HG03520 (cell line): ENCODE results near the gene PLA2G2E.
"Not testable (repeated sequence)": the region's sequence is repeated elsewhere in the genome, so short reads cannot be mapped to it uniquely, and the experiment has no call there.

Experiments
- ATAC-seq: cut with Tn5 transposase; IDR thresholded peaks from one replicate; pipeline ENCODE4 v1.9.1; 2021; ENCODE audit warnings: mild to moderate bottlenecking, moderate library complexity; ENCODE audit not compliant: unreplicated experiment

PLA2G2E gene

GRCh38 chr1:19888112-19888511, 35.3 kb downstream of the PLA2G2E start:
- ATAC-seq, result no peak

DNA sequence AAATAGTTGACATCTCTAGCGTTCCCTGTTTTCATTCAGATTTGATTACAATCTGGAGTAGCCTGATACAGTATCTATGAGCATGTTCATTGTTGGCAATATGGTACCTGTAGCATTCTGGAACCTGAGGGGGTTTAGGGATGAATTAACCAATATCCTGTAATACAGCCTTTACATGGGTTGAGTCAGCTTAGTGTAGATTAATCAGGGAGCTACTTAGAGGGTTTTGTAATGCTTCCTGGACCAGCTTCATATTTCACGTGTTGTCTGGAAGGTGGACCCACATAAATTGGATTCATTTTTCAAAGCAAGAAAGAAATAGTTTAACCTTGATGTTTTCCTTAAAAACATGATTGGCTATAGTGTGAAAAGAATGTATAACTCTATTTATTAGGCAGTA, 37.6 kb downstream of the PLA2G2E start:
- no peak for ATAC-seq

- ATAC-seq, result no peak
Measured at GRCh38 chr1:19884312-19884711, 39.1 kb downstream of the PLA2G2E start.

DNA sequence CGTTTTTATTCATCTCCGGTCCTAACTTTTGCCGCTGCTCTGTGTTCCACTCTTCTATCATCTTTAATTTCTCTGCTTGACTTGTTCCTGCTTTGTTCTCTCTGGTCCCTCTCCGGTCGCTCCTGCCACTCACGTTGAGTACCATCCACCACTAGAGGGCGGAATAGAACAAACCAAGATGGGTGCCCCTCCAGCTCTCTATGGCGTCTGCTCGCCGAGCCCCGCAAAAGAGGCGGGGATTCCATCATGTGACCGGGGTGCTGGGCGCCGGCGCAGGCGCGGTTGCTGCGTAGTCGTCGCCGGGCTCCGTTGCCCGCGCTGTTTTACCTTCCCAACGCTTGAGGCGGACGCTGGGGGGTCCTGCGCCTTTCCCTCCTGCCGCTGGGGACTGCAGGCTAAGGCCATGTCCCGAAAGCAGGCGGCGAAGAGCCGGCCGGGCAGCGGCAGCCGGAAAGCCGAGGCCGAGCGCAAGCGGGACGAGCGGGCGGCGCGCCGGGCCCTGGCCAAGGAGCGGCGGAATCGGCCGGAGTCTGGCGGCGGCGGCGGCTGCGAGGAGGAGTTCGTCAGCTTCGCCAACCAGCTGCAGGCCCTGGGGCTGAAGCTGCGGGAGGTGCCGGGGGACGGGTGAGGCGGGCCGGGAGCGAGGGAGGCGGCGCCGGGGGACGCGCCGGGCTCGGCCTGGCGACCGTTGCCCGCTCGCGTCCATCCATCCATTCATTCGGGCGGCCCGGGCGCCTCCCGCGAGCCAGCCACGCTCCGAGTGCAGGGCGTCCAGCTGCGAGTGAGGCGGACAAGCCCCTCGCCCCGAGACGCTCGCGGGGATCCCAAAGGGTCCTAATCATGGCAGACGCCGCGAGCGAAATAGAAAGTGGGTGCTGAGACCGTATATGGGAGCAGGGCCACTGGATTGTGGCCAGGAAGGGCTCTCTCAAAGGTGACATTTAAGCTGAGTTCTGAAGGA, 41.0 kb downstream of the PLA2G2E start, which contains the start of gene OTUD3:
TSS of gene OTUD3 (plus strand) at position 285 of the 961 bp plus-strand sequence. CDS start at position 404, 119 bp downstream.
- ATAC-seq, result peak; percentile 87

- ATAC-seq, result not testable (repeated sequence)
Measured at GRCh38 chr1:19880841-19881240, 42.6 kb downstream of the PLA2G2E start.

DNA sequence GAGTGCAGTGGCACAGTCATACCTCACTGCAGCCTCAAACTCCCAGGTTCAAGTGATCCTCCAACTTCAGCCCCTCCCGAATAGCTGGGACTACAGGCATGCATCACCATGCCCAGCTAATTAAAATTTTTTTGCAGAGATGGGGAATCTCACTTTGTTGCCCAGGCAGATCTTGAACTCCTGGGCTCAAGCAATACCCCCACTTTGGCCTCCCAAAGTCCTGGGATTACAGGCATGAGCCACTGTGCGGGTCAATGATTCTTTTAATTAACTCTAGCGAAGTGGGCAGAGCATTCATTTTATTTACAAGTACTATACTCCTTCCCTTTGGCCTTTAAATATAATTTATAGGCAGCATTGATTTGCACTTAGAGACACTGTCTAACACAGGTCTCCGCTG, 43.8 kb downstream of the PLA2G2E start:
- ATAC-seq, result no peak

- ATAC-seq, result no peak
Measured at GRCh38 chr1:19879227-19879626, 44.2 kb downstream of the PLA2G2E start.

DNA sequence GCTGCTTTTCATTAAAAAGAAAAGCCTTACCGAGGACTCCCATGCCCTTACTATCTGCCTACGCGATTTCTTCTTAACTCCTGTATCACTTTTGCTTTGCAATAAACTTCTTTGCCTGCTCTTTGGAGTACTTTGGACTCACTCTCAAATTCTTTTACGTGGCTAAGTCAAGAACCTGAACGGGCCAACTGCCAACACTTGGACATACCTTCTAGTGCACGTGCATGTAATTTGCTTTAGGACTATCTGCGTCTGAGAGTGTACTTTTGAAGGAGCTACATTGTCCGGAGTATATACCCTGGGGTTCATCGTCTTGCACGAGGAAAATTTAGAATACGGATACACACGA, 44.8 kb downstream of the PLA2G2E start:
- ATAC-seq, result no peak

DNA sequence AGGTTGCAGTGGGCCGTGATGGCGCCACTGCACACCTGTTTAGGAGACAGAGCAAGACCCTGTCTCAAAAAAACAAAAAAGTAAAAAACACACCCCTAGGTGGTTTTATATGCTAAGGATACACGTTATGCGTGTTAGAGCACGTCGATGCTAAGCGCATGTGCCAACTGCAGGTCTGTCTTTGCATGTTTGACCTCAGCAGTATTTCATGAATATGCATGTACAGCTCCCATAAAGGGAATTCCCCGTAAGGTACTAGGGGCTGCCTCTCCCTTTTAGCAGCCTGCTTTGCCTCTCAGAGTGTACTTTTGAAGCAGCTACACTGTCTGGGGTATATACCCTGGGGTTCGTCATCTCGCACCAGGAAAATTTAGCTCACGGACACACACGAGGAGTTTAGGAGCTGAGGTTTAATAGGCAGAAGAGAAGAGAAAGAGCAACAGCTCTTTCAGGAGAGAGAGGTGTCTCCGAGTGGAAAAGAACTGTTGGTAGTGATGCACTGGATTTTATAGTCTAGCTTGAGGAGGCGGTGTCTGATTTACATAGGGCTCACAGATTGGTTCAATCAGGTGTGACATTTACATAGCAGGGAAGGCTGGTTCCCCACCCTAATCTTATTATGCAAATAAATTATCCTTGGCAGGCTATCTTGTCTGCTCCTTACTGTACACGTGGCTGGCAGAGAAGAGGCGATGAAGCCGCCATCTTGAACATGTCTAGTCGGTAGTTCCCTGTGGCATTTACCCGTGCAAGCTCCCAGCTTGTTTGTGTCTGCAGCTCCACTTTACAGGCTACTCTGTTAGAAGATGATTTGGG, 45.4 kb downstream of the PLA2G2E start:
- ATAC-seq, result no peak

DNA sequence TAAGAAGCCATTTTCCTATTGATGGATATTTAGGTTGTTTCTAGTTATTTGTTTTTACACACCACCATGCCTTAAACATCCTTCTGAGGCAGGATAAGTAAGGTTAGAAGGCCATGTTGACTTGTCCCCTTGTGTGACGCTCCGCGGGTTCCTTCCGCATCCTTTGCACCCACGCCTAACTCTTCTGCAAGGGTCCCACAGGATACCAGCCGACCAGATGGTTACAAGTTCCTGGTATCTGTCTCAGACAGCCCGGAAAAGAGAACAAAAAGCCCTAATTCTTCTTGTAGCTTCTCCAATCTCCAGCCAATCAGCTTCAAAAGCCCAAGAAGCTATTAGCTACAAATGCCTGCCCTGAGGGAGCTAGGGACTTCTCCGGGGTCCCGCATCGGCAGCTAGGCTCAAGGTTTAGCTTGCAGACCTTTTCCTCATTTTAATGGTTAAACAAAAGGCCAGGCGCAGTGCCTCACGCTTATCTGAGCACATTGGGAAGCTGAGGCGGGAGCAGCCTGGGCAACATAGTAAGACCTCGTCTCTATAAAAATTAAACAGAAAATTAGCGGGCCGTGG, 46.2 kb downstream of the PLA2G2E start:
- no peak for ATAC-seq

GRCh38 chr1:19872190-19872589, 51.2 kb downstream of the PLA2G2E start:
- ATAC-seq, result no peak
